Hepatocyte (in vitro differentiated cells): Measurements from ENCODE around the gene KBTBD8.

ENCODE experiments used
- EZH2 ChIP-seq: fragments of 200-600 bp; sonication (generic); IDR thresholded peaks from 2 replicates; pipeline ENCODE4 v1.6.1; 2016; ENCODE audit warnings: antibody characterized with exemption, mild to moderate bottlenecking, borderline replicate concordance
- TF ChIP-seq, protein P1 (sequence below): fragments of 200-600 bp; sonication (generic); IDR thresholded peaks from 2 replicates; pipeline ENCODE4 v1.5.1; 2016; ENCODE audit warnings: antibody characterized with exemption, mild to moderate bottlenecking; ENCODE audit not compliant: poor library complexity

DNA sequence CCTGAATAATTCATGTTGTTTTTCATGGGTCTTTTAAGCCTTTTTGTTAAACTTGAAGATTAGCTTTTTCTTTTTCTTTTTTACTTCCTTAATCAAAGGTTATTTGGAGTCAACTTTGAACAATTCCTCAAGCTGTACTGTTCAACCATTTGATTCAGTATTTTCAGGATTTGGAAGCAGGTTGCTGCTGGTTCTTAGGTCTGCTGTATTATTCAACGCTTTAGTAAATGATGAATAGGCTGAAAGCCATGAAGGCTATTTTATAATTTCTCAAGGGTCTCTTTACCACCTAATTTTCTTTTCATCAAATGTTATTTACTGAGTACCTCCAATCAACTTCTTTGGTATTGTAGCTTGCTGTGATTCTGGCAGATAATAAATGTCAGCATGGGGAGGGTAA is 45.8 kb upstream of the KBTBD8 start:
- TF ChIP-seq, protein P1, sequence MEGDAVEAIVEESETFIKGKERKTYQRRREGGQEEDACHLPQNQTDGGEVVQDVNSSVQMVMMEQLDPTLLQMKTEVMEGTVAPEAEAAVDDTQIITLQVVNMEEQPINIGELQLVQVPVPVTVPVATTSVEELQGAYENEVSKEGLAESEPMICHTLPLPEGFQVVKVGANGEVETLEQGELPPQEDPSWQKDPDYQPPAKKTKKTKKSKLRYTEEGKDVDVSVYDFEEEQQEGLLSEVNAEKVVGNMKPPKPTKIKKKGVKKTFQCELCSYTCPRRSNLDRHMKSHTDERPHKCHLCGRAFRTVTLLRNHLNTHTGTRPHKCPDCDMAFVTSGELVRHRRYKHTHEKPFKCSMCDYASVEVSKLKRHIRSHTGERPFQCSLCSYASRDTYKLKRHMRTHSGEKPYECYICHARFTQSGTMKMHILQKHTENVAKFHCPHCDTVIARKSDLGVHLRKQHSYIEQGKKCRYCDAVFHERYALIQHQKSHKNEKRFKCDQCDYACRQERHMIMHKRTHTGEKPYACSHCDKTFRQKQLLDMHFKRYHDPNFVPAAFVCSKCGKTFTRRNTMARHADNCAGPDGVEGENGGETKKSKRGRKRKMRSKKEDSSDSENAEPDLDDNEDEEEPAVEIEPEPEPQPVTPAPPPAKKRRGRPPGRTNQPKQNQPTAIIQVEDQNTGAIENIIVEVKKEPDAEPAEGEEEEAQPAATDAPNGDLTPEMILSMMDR = no peak
- no peak for TF ChIP-seq EZH2
